NCI-H2107 treated with DMSO at 0.1 percent for 48 hours (cell line): ENCODE data around the gene TGM6.

Experiments used
- DNase-seq: peaks from one replicate; lab custom pipeline; 2025; ENCODE audit not compliant: unreplicated experiment; lab: John Stamatoyannopoulos, UW

Gene TGM6

GRCh38 chr20:2380601-2381000 lies at the start of gene TGM6:
TSS of gene TGM6 (plus strand) at chr20:2380901. CDS start at chr20:2380969, 68 bp downstream.
- DNase-seq = no peak

GRCh38 chr20:2331106-2331505 lies 49.6 kb upstream of the TGM6 start:
- no peak for DNase-seq

GRCh38 chr20:2331901-2332565 lies 48.7 kb upstream of the TGM6 start:
- no peak for DNase-seq

DNA sequence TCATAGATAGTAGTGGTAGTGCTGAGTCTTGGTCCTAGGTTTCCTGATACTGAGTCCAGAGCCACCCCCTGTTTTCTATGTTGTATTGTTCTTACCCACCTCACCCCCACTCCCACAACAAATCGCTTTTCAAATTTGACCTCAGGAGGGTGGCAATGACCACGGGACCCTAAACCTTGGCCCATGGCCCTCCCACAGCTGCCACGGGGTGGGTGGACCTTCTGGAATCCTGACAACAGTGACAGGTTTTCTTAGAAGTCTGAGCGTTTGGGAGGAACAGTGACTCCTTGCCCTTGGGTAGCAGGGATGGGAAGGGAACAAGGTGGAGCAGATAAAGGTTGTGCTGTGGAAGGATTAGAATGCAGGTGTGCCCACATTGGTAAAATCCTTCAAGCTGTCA lies 48.0 kb upstream of the TGM6 start:
- DNase-seq = no peak

GRCh38 chr20:2333821-2334220 lies 46.9 kb upstream of the TGM6 start:
- DNase-seq = no peak

DNA sequence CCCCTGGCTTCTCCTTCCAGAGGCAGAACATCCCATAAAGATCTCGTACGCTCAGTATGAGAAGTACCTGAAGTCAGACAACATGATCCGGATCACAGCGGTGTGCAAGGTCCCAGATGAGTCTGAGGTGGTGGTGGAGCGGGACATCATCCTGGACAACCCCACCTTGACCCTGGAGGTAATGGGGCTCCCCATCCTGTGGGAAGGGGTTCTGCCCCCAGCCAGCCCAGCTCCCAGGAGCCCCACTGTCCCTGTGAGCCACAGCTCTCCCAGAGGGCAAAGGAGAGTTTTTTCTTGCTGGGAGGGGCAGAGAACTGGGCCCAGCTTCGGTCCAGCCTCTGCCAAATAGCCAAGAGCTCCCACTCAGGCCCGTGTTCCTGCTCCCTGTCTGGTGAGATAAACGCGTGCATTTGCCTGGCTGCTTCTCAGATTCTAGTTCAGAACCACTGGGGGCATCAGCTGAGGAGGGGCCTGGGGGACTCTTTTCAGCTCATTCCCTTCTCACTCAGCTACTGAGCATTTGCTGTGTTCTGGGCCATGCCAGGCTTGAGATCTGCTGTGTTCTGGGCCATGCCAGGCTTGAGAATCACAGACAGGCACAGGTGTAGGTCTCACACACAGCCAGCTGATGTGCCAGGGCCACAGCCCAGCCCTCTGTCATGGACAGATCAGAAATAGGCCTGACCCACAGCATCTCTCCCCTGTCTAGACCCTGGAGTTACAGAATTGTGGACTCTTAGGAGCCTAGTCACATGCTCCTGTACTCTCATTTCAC lies 45.4 kb upstream of the TGM6 start:
- DNase-seq = no peak

DNA sequence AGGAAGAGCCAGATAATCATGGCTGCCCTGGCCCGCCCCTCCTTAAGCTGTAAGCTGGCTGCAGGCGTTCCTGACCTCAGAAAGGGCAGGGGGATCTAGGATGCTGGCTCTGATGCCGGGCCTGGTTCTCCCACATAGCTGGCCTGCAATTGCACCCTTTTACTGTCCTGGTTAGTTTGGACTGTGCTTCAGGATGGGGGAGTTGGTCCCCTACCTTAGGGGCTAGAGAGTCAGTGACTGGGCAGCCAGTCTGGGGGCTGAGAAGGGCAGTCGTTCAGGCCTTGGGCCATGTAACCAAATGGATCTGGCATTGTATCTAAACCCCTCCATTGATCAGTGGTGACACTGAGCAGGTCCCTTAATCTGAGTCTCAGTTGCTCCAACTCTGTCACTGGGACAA lies 44.2 kb upstream of the TGM6 start:
- no peak for DNase-seq

- no peak for DNase-seq
These were observed 43.6 kb upstream of the TGM6 start for GRCh38 chr20:2337142-2337541.

GRCh38 chr20:2338411-2339066 lies 42.2 kb upstream of the TGM6 start:
- no peak for DNase-seq

GRCh38 chr20:2340136-2340535 lies 40.6 kb upstream of the TGM6 start:
- no peak for DNase-seq

DNA sequence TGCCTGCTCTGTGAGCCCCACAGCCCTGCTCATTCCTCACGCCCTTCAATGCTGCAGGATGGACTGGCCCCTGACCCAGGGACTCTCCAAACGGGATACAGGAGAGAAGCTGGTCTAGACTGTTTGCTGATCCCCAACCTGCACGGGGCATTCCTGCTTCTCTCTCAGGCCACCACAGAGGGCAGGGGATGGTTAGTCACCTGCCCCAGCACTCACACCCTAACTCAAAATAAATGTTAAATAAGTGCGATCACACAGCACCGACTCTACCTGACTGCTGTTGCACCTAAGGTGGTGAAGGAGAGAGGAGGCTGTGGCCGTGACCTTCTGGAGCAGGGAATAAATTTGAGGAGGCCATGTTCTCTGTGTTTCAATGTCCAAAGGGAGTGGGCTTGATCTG lies 39.9 kb upstream of the TGM6 start:
- no peak for DNase-seq

DNA sequence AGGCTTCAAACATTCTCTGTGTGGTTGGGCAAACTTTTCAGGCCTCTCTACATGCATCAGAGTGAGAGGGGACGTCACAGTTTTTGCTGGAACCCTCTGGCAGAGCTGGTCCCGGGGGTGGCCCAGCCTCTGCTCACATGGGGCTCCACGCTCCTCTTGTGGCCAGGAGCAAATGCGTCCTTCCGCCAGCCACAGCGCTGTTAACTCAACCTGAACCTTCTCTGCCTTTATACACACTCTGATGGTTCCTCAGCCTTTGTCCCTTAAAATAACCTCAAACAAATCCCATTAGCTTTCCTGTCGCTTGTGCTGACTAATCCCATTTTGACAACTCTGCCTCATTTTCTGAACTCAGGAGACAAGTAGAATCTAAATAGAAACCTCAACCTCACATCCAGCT lies 39.4 kb upstream of the TGM6 start:
- no peak for DNase-seq

GRCh38 chr20:2342243-2342642 lies 38.5 kb upstream of the TGM6 start:
- no peak for DNase-seq

DNA sequence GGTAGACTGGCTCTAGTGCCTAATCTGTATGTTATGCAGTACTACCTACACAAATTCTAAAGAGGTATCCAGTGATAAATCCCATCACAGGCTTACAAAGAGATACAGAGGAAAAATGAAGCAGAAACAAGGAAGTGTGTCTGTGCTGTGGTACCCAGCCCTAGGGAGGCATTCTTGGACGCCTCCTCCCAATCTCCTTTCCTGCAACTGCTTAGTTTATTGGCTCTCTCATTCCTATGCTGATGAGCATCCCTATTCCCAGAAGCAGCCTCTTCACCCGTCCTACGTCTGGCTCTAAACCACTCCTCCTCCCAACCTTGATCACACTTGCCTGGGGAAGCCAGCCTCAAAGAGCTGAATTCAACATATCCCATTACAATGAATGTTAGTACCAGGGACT lies 34.5 kb upstream of the TGM6 start:
- DNase-seq = no peak

DNA sequence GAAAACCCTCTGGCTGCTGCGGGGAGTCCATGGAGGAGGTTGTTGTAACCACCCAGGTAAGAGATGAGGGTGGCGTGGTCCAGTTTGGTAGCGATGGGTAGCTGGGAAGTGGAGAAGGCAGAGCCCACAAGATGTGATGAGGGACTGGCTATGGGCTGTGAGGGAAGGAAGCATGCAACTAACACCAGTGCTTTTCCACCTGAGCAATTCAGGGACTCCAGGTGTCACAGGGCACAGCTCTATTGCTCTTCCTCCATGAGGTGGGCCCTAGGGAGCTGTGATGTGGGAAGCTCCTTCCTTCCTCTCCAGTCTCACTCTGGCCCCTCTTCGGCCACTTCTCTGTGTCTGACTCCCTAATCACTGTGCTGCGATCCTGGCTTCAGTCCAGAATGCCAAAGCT lies 32.4 kb upstream of the TGM6 start:
- DNase-seq = no peak

DNA sequence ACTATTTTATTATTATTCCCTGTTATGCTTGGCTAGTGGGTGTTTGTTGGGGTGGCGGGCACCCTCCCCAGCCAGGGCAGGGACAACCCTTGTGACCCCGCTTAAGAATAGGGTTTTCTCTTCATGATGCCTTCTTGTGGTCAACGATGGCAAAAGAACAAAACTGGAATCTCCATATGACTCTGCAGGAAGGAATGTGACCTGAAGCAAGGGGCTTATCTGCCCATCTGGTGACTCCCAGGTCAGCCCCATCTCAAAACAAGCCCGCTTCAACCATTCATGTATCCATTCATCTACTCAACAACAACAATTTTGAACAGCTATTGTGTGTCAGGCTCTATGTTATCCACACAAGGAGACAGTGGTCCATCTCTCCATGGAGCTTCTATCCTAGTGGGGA lies 30.9 kb upstream of the TGM6 start:
- no peak for DNase-seq

GRCh38 chr20:2350606-2351005 lies 30.1 kb upstream of the TGM6 start:
- no peak for DNase-seq

- DNase-seq = no peak
These were observed 27.5 kb upstream of the TGM6 start for GRCh38 chr20:2353231-2353630.

GRCh38 chr20:2357114-2357513 lies 23.6 kb upstream of the TGM6 start:
- DNase-seq = no peak

GRCh38 chr20:2358006-2358405 lies 22.7 kb upstream of the TGM6 start:
- no peak for DNase-seq

- no peak for DNase-seq
These were observed 19.6 kb upstream of the TGM6 start for GRCh38 chr20:2361035-2361593.

DNA sequence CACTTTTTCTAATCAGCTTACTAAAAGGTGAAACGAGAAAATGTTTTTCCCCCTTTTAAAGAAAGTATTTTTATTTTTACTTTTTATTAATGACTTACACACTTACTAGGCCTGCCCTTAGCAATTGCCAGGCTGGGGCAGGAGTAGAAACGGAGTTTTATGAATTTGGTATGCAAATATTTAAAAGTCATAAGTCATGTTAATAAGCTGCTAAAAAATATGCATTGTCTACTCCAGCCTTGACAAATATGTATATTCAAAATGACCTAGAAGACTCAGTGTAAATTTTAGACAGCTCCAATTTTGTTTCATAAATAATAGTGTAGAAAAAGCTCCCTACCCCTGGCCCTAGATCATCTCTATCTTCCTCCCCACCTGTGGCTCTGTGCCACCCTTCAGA lies 17.5 kb upstream of the TGM6 start:
- no peak for DNase-seq
